ENCODE results near the gene ABO. TPM values are rescaled to one million over a fixed set of nuclear protein-coding genes. Genes with fewer than 3 reads are reported as not detected.
"Not testable (repeated sequence)": the region's sequence is repeated elsewhere in the genome, so short reads cannot be mapped to it uniquely, and the experiment has no call there.

Gene ABO
- total and polyA plus RNA-seq, 2 experiments from 2014 or later: not detected

DNA sequence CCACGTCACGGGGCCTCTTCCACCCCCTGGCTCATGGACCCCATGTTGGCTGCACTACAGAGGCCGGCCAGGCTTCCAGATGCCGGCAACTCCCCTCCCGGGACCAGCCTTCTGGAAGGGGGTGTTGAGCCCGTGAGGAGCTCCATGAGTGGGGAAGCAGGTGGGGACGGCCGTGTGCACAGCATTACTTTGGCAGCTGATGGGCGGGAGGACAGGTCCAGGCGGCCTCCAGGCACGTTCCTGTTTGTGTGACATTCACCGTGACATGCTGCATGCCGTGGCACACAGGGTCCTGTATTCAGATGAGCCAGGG, 29.1 kb upstream of the ABO start:
- no peak overlapping the region for H2AFZ ChIP-seq
- in situ Hi-C loops (cut with MboI): no loop called here
- WGBS, 2 experiments (ENCODE audit: low coverage in 1 of 2, low lambda C conversion rate in 2 of 2, missing lambda C conversion rate in 2 of 2): 11 to 13% methylated on average over 9 to 13 of the region's 13 CpGs

DNA sequence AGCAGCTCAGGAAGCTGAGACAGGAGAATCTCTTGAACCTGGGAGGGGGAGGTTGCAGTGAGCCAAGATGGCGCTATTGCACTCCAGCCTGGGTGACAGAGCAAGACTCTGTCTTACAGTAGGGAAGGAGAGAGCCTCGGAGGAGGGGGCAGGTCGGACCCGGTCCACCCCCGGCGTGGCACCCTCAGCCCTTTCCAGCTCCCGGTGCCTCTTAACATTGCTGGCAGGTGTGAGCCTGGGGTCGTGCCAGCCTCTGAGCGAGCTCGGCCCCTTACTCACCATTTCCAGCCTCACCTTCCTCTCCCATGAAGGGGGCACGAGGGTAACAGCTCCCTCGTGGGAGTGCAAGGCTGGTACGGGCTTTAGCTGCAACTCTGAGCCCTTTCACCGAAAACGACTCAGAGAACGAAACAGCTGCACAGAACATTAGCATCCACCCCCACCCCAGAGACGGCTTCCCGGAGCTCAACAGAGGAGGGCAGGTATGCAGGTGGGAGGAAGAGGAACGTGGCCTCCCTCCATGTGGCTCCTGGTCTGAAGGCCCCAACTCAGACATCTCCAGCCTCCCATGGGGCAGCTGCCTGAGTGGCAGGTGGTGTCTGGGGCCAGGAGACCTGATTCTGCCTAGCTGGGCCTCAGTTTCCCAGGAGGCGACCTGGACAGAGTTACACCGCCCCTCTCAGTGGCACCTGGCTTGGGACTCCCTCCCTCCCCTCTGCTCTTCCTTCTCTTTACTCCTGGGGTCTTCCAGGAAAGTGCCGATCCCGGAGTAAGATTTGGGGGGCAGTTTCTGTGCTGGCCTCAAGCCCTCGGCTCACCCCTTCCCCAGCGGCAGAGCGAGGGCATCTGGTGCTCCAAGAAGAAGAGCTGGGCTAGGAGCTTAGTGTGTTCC, 28.5 kb upstream of the ABO start:
- no peaks in the 10 kb centered on the region for H3K9me2 ChIP-seq (ENCODE audit: insufficient read depth)
- no peaks in the 10 kb centered on the region for H3K36me3 ChIP-seq (ENCODE audit: low read depth)
- H3K27ac ChIP-seq: no peak overlapping the region
- no peaks in the 10 kb centered on the region for H3K4me1 ChIP-seq (ENCODE audit: insufficient read depth)
- no peak overlapping the region for H3K4me3 ChIP-seq
- DNase-seq: no peak
- no peak overlapping the region for H2AFZ ChIP-seq
- H4K20me1 ChIP-seq (ENCODE audit: insufficient read depth): no peaks in the 10 kb centered on the region
- no peaks in the 10 kb centered on the region for H3K79me2 ChIP-seq (ENCODE audit: insufficient read depth)
- no peak overlapping the region for H3K9ac ChIP-seq
- TF ChIP-seq EZH2phosphoT487 (IDR thresholded peaks at IDR 0.05; ENCODE audit: insufficient read depth, low read depth) (no peak), EZH2 (IDR thresholded peaks at IDR 0.05; ENCODE audit: insufficient read depth, poor library complexity, severe bottlenecking) (no peak)
- in situ Hi-C loops (cut with MboI): no loop called here
- 31 to 42% methylated on average over 23 to 26 of the region's 26 CpGs for WGBS, 2 experiments (ENCODE audit: low coverage in 1 of 2, low lambda C conversion rate in 2 of 2, missing lambda C conversion rate in 2 of 2)
- H3K4me2 ChIP-seq (ENCODE audit: unreplicated experiment): no peak overlapping the region
- H3K27me3 ChIP-seq (replicated peaks; ENCODE audit: insufficient read depth): peaks cover 30% of the 10 kb centered on the region
- H3F3A ChIP-seq (ENCODE audit: insufficient read depth): no peaks in the 10 kb centered on the region
- no peaks in the 10 kb centered on the region for H3K9me3 ChIP-seq (ENCODE audit: low read depth)

More for the DNA sequence above, 29.1 kb upstream of the ABO start:
- H3K9ac ChIP-seq: no peak overlapping the region
- H3K27ac ChIP-seq: no peak overlapping the region
- no peaks in the 10 kb centered on the region for H3K4me1 ChIP-seq (ENCODE audit: insufficient read depth)
- H3K79me2 ChIP-seq (ENCODE audit: insufficient read depth): no peaks in the 10 kb centered on the region
- no peak overlapping the region for H3K4me2 ChIP-seq (ENCODE audit: unreplicated experiment)
- no peaks in the 10 kb centered on the region for H4K20me1 ChIP-seq (ENCODE audit: insufficient read depth)
- H3K9me2 ChIP-seq (ENCODE audit: insufficient read depth): no peaks in the 10 kb centered on the region
- no peaks in the 10 kb centered on the region for H3K9me3 ChIP-seq (ENCODE audit: low read depth)
- H3F3A ChIP-seq (ENCODE audit: insufficient read depth): no peaks in the 10 kb centered on the region
- no peak overlapping the region for H3K4me3 ChIP-seq
- H3K27me3 ChIP-seq (replicated peaks; ENCODE audit: insufficient read depth): peaks cover 29% of the 10 kb centered on the region
- TF ChIP-seq EZH2phosphoT487 (IDR thresholded peaks at IDR 0.05; ENCODE audit: insufficient read depth, low read depth) (no peak), EZH2 (IDR thresholded peaks at IDR 0.05; ENCODE audit: insufficient read depth, poor library complexity, severe bottlenecking) (no peak)
- no peaks in the 10 kb centered on the region for H3K36me3 ChIP-seq (ENCODE audit: low read depth)
- no peak for DNase-seq

DNA sequence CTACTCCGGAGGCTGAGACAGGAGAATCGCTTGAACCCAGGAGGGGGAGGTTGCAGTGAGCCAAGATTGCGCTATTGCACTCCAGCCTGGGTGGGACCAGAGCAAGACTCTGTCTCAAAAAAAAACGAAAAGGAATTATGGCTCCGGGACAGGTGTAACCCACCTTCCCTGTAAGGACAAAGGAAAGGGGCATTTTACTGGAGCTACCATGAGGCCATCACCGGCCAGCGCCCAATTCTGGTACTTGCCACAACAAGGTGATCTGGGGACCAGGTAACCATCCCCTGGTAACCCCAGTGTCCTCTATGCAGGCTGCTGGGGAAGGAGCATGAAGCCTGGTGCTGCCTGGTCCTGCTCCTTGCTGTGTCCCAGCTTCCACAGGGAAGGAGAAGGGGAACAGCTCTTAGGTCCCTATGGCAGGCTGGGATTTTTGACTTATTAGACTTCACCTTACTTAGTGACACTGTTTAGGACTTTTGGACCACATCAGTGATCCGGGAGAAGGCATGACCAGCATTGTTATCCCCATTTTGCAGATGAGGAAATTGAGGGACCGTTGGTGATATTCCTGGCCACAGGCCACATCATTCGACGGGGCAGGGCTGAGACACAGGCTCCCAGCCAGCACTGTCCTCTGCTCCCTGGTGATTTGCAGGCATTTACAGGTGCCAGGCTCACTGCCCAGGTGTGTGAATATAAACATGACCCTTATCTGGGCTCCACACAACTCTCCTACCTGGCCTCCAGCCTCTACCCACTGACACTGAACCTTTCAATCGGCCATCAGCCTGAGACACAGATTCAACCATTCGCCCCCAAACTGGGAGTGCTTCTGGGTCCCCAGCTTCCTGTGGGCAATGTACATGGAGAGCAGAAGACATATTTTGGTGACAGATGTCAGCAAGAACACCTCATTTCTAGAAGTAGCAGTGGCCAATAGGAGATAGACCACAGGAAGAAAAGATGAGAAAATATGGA, 26.5 kb upstream of the ABO start:
- no peak for TF ChIP-seq EZH2phosphoT487 (IDR thresholded peaks at IDR 0.05; ENCODE audit: insufficient read depth, low read depth)
- TF ChIP-seq EZH2 (IDR thresholded peaks at IDR 0.05; ENCODE audit: insufficient read depth, poor library complexity, severe bottlenecking): no peak
- H3K9me3 ChIP-seq (ENCODE audit: low read depth): no peaks in the 10 kb centered on the region
- H3K9me2 ChIP-seq (ENCODE audit: insufficient read depth): no peaks in the 10 kb centered on the region
- no peak overlapping the region for H3K9ac ChIP-seq
- H3K36me3 ChIP-seq (ENCODE audit: low read depth): no peaks in the 10 kb centered on the region
- no peak overlapping the region for H3K4me2 ChIP-seq (ENCODE audit: unreplicated experiment)
- no peak for DNase-seq
- no peaks in the 10 kb centered on the region for H3K4me1 ChIP-seq (ENCODE audit: insufficient read depth)
- H3F3A ChIP-seq (ENCODE audit: insufficient read depth): no peaks in the 10 kb centered on the region
- H2AFZ ChIP-seq: no peak overlapping the region
- no peaks in the 10 kb centered on the region for H3K79me2 ChIP-seq (ENCODE audit: insufficient read depth)
- in situ Hi-C loops (cut with MboI): no loop called here
- H4K20me1 ChIP-seq (ENCODE audit: insufficient read depth): no peaks in the 10 kb centered on the region
- H3K4me3 ChIP-seq: no peak overlapping the region
- no peak overlapping the region for H3K27ac ChIP-seq
- H3K27me3 ChIP-seq (replicated peaks; ENCODE audit: insufficient read depth): peaks cover 29% of the 10 kb centered on the region
- 55 to 56% methylated on average over 13 of the region's 13 CpGs for WGBS, 2 experiments (ENCODE audit: low coverage in 1 of 2, low lambda C conversion rate in 2 of 2, missing lambda C conversion rate in 2 of 2)

DNA sequence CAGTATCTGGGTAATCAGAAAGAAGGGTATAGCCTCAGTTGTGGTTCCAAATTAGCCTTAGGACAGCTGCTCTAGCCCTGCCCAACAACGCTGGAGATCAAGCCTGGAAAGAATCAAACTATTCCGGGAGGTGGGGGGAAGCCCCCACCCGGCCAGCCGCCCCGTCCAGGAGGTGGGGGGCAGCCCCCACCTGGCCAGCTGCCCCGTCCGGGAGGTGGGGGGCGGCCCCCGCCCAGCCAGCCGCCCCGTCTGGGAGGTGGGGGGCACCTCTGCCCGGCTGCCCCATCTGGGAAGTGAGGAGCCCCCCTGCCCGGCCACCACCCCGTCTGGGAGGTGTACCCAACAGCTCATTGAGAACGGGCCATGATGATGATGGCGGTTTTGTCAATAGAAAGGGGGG, 25.0 kb upstream of the ABO start:
- WGBS, 2 experiments (ENCODE audit: low coverage in 1 of 2, low lambda C conversion rate in 2 of 2, missing lambda C conversion rate in 2 of 2): 14 to 33% methylated on average over 4 to 14 of the region's 16 CpGs

More for the DNA sequence above, 25.0 kb upstream of the ABO start:
- H3K9me3 ChIP-seq (ENCODE audit: low read depth); H3F3A ChIP-seq (ENCODE audit: insufficient read depth); in situ Hi-C loops (cut with MboI); H2AFZ ChIP-seq; H3K36me3 ChIP-seq (ENCODE audit: low read depth); DNase-seq; H3K79me2 ChIP-seq (ENCODE audit: insufficient read depth); H3K4me2 ChIP-seq (ENCODE audit: unreplicated experiment); H3K9me2 ChIP-seq (ENCODE audit: insufficient read depth); H3K9ac ChIP-seq; H3K27ac ChIP-seq; H4K20me1 ChIP-seq (ENCODE audit: insufficient read depth); H3K4me1 ChIP-seq (ENCODE audit: insufficient read depth); H3K4me3 ChIP-seq: not testable (repeated sequence)
- peaks cover 37% of the 10 kb centered on the region for H3K27me3 ChIP-seq (replicated peaks; ENCODE audit: insufficient read depth)
